Naive thymus-derived CD4-positive, alpha-beta T cell (primary cell): ENCODE data around the gene NTN5. TPM values are rescaled to one million over a fixed set of nuclear protein-coding genes. Genes with fewer than 3 reads are reported as not detected.

Experiments
- ATAC-seq: fragments of 150-1000 bp; cut with Tn5 transposase; 2 replicates; pipeline ENCODE4 v1.10.0; 2021; ENCODE audit warnings: mild to moderate bottlenecking, moderate library complexity
- CTCF ChIA-PET: fragments of 350-600 bp; sonication (Branson Sonifier 250); formaldehyde crosslinking; loops from one replicate; lab custom pipeline; 2021; ENCODE audit warnings: antibody characterized with exemption; lab: Charles Lee
- POLR2A ChIA-PET: fragments of 350-600 bp; sonication (Branson Sonifier 250); formaldehyde crosslinking; loops from one replicate; lab custom pipeline; 2021; ENCODE audit warnings: antibody characterized with exemption, inconsistent platforms; lab: Charles Lee
- DNase-seq, 9 donors: peaks; one replicate each; pipeline versions ENCODE4 v3.0.0 to v3.0.0-alpha.2; 2020 to 2022; ENCODE audit warnings: mixed read lengths in 1 of 9
- H3K27ac ChIP-seq: one replicate; pipeline ENCODE4 v1.7.0; 2013; ENCODE audit warnings: mild to moderate bottlenecking, low read depth, low read length, moderate library complexity
- H3K27me3 ChIP-seq, 2 donors: one replicate each; pipeline ENCODE4 v1.7.0; 2013; ENCODE audit warnings: low read length in 2 of 2, mild to moderate bottlenecking in 2 of 2, moderate library complexity in 2 of 2; ENCODE audit not compliant: control insufficient read depth in 2 of 2, insufficient read depth in 2 of 2
- H3K36me3 ChIP-seq, 3 experiments: 1 replicate in 2 of 3; 2 replicates in 1 of 3; pipeline ENCODE4 v1.7.0; 2013; ENCODE audit warnings: low read length in 3 of 3, mild to moderate bottlenecking in 3 of 3, moderate library complexity in 1 of 3; ENCODE audit not compliant: insufficient read depth in 3 of 3, control insufficient read depth in 2 of 3
- H3K4me1 ChIP-seq, 2 donors: one replicate each; pipeline ENCODE4 v1.7.0; 2013; ENCODE audit warnings: low read length in 2 of 2, mild to moderate bottlenecking in 2 of 2, moderate library complexity in 1 of 2; ENCODE audit not compliant: control insufficient read depth in 2 of 2, insufficient read depth in 2 of 2
- H3K4me3 ChIP-seq: 2 replicates; pipeline ENCODE4 v1.7.0; 2013; ENCODE audit warnings: mild to moderate bottlenecking, low read length
- H3K9me3 ChIP-seq, 3 experiments: 1 replicate in 2 of 3; 2 replicates in 1 of 3; pipeline ENCODE4 v1.7.0; 2013; ENCODE audit warnings: low read length in 3 of 3; ENCODE audit not compliant: control insufficient read depth in 2 of 3
- H3K27ac Mint-ChIP-seq, 9 donors: one replicate each; pipeline ENCODE4 v1.8.0; 2020 to 2022; ENCODE audit warnings: mixed read lengths in 9 of 9, mild to moderate bottlenecking in 8 of 9, moderate library complexity in 5 of 9, inconsistent platforms in 2 of 9
- H3K27me3 Mint-ChIP-seq, 5 donors: one replicate each; pipeline ENCODE4 v1.8.0; 2021 to 2022; ENCODE audit warnings: mixed read lengths in 5 of 5, mild to moderate bottlenecking in 1 of 5
- H3K36me3 Mint-ChIP-seq, 5 donors: one replicate each; pipeline ENCODE4 v1.8.0; 2020 to 2022; ENCODE audit warnings: mixed read lengths in 5 of 5, mild to moderate bottlenecking in 3 of 5, inconsistent platforms in 1 of 5
- H3K4me1 Mint-ChIP-seq, 7 donors: one replicate each; pipeline ENCODE4 v1.8.0; 2020 to 2022; ENCODE audit warnings: mixed read lengths in 7 of 7, mild to moderate bottlenecking in 3 of 7, inconsistent platforms in 1 of 7
- H3K4me3 Mint-ChIP-seq, 10 donors: one replicate each; pipeline ENCODE4 v1.8.0; 2020 to 2022; ENCODE audit warnings: mild to moderate bottlenecking in 10 of 10, mixed read lengths in 10 of 10, moderate library complexity in 6 of 10, inconsistent platforms in 2 of 10
- H3K9me3 Mint-ChIP-seq, 11 donors: one replicate each; pipeline ENCODE4 v1.8.0; 2020 to 2022; ENCODE audit warnings: mixed read lengths in 11 of 11, mild to moderate bottlenecking in 4 of 11, inconsistent platforms in 1 of 11, moderate library complexity in 1 of 11
- intact Hi-C, 2 donors: fragments of 100-400 bp; cut with micrococcal nuclease; formaldehyde crosslinking; loops; one replicate each; pipeline ENCODE4 v1.15.1; 2023
- polyA plus RNA-seq, 2 donors: library from polyadenylated mRNA; unstranded; fragments of 300-500 nt; fragmentation: Illumina TruSeq; gene quantifications; one replicate each; pipeline ENCODE4 v1.2.3, GENCODE V29; 2021
- total RNA-seq, 6 experiments: library from RNA in 5 of 6; stranded (reverse) in 5 of 6; gene quantifications; 1 replicate in 5 of 6; 2 replicates in 1 of 6; pipeline ENCODE4 v1.2.3 and lab custom pipeline; 2021 to 2026

NTN5 gene
- total and polyA plus RNA-seq, 7 experiments from 2014 or later = 0.41 to 5.9 (median 2.9) TPM

GRCh38 chr19:48674216-48674809 is 1.5 kb upstream of the NTN5 start:
- DNase-seq = no peak
- Mint-ChIP-seq H3K9me3 (peaks cover 0 to 7% (median 0%) of the 10 kb centered on the region in 11 donors), H3K4me3 (no peak overlapping the region), H3K27me3 (no peaks in the 10 kb centered on the region), H3K27ac (no peak overlapping the region), H3K4me1 (peaks cover 6 to 8% (median 8%) of the 10 kb centered on the region in 7 donors), H3K36me3 (peaks cover 0 to 5% (median 0%) of the 10 kb centered on the region in 5 donors)
- Histone ChIP-seq H3K27ac (no peak overlapping the region), H3K9me3 (no peaks in the 10 kb centered on the region), H3K27me3 (no peaks in the 10 kb centered on the region), H3K4me1 (peaks cover 6 to 7% of the 10 kb centered on the region in 2 donors), H3K36me3 (no peaks in the 10 kb centered on the region), H3K4me3 (no peak overlapping the region)
- no peak for ATAC-seq
- intact Hi-C loops = loop anchor here in 1 of 2 donors (2.0 kb wide), 2 partner anchors 14 to 56 kb away; partner anchors contain the start of genes RPL18 and SPHK2
- ChIA-PET CTCF (interaction anchor here (0.6 to 5.3 kb wide), 7 partner anchors 10 to 509 kb away, joined by 3 to 43 read pairs (median 4); partner anchors contain the start of gene CA11), POLR2A (interaction anchor here (1.1 to 3.1 kb wide), 4 partner anchors 17 to 73 kb away, joined by 3 to 14 read pairs (median 3); partner anchors contain the start of genes CA11 and IZUMO1)

- no peak overlapping the region for H3K4me3 Mint-ChIP-seq
- ChIA-PET CTCF (interaction anchor here (0.7 to 5.3 kb wide), 3 partner anchors 19 to 28 kb away, joined by 4 to 43 read pairs (median 8); partner anchors contain the start of genes CA11 and FUT2), POLR2A (interaction anchor here (1.1 to 3.1 kb wide), 3 partner anchors 28 to 74 kb away, joined by 3 to 14 read pairs (median 3); partner anchors contain the start of genes CA11 and IZUMO1)
- peaks cover 0 to 5% (median 0%) of the 10 kb centered on the region in 5 donors for H3K36me3 Mint-ChIP-seq
- no peaks in the 10 kb centered on the region for H3K27me3 Mint-ChIP-seq
- H3K27ac ChIP-seq = no peak overlapping the region
- intact Hi-C loops = loop anchor here in 1 of 2 donors (2.0 kb wide), 2 partner anchors 13 to 55 kb away; partner anchors contain the start of genes RPL18 and SPHK2
- peaks cover 6 to 7% of the 10 kb centered on the region in 2 donors for H3K4me1 ChIP-seq
- peaks cover 0 to 11% (median 0%) of the 10 kb centered on the region in 11 donors for H3K9me3 Mint-ChIP-seq
- H3K4me3 ChIP-seq = no peak overlapping the region
- H3K9me3 ChIP-seq = no peaks in the 10 kb centered on the region
- no peaks in the 10 kb centered on the region for H3K27me3 ChIP-seq
- DNase-seq (no peak), ATAC-seq (no peak)
- peaks cover 6 to 8% (median 8%) of the 10 kb centered on the region in 7 donors for H3K4me1 Mint-ChIP-seq
- no peaks in the 10 kb centered on the region for H3K36me3 ChIP-seq
- H3K27ac Mint-ChIP-seq = no peak overlapping the region
Observed at GRCh38 chr19:48673436-48674100, 751 bp upstream of the NTN5 start.

- H3K27me3 ChIP-seq = no peaks in the 10 kb centered on the region
- no peak overlapping the region for H3K27ac ChIP-seq
- Mint-ChIP-seq H3K4me1 (peaks cover 6 to 8% (median 8%) of the 10 kb centered on the region in 7 donors), H3K36me3 (peaks cover 0 to 5% (median 0%) of the 10 kb centered on the region in 5 donors), H3K9me3 (peaks cover 0 to 11% (median 0%) of the 10 kb centered on the region in 11 donors), H3K27me3 (no peaks in the 10 kb centered on the region), H3K27ac (peak overlapping the region in 1 of 9 donors; percentile 52), H3K4me3 (no peak overlapping the region)
- peaks cover 6 to 7% of the 10 kb centered on the region in 2 donors for H3K4me1 ChIP-seq
- H3K36me3 ChIP-seq = no peaks in the 10 kb centered on the region
- no peaks in the 10 kb centered on the region for H3K9me3 ChIP-seq
- H3K4me3 ChIP-seq = no peak overlapping the region
- DNase-seq (no peak), ATAC-seq (no peak)
- CTCF ChIA-PET = no interaction called here
- intact Hi-C loops = no loop called here
- POLR2A ChIA-PET = no interaction called here
Observed at GRCh38 chr19:48671446-48671995, 1.3 kb downstream of the NTN5 start.

GRCh38 chr19:48670699-48671445 is 1.9 kb downstream of the NTN5 start:
- no peak for DNase-seq
- Histone ChIP-seq H3K9me3 (no peaks in the 10 kb centered on the region), H3K4me1 (peaks cover 6 to 7% of the 10 kb centered on the region in 2 donors), H3K27ac (no peak overlapping the region), H3K27me3 (no peaks in the 10 kb centered on the region), H3K4me3 (no peak overlapping the region), H3K36me3 (no peaks in the 10 kb centered on the region)
- peak overlapping the region in 1 of 9 donors; percentile 52 for H3K27ac Mint-ChIP-seq
- intact Hi-C loops = no loop called here
- H3K4me3 Mint-ChIP-seq = no peak overlapping the region
- H3K27me3 Mint-ChIP-seq = no peaks in the 10 kb centered on the region
- POLR2A ChIA-PET = no interaction called here
- no peak for ATAC-seq
- peaks cover 0 to 11% (median 0%) of the 10 kb centered on the region in 11 donors for H3K9me3 Mint-ChIP-seq
- CTCF ChIA-PET = no interaction called here
- H3K4me1 Mint-ChIP-seq = peaks cover 6 to 8% (median 8%) of the 10 kb centered on the region in 7 donors
- H3K36me3 Mint-ChIP-seq = peaks cover 0 to 5% (median 0%) of the 10 kb centered on the region in 5 donors

- Mint-ChIP-seq H3K9me3 (peaks cover 0 to 11% (median 0%) of the 10 kb centered on the region in 11 donors), H3K4me1 (peaks cover 1 to 5% (median 2%) of the 10 kb centered on the region in 7 donors), H3K27ac (peak overlapping the region in 3 of 9 donors; percentile 17 to 68 (median 20)), H3K36me3 (peaks cover 0 to 5% (median 0%) of the 10 kb centered on the region in 5 donors), H3K27me3 (no peaks in the 10 kb centered on the region), H3K4me3 (peak overlapping the region in 1 of 10 donors; percentile 1)
- ChIA-PET CTCF (no interaction called here), POLR2A (no interaction called here)
- Histone ChIP-seq H3K36me3 (no peaks in the 10 kb centered on the region), H3K27ac (no peak overlapping the region), H3K4me3 (no peak overlapping the region), H3K4me1 (peaks cover 0 to under 1% of the 10 kb centered on the region in 2 donors), H3K27me3 (no peaks in the 10 kb centered on the region), H3K9me3 (no peaks in the 10 kb centered on the region)
- intact Hi-C loops = no loop called here
- ATAC-seq (no peak), DNase-seq (no peak)
Observed at GRCh38 chr19:48669903-48670668, 2.7 kb downstream of the NTN5 start.
